Left colon (tissue), 2 donors: ENCODE results near the gene CYBA. TPM values are rescaled to one million over a fixed set of nuclear protein-coding genes. Genes with fewer than 3 reads are reported as not detected.
A peak's percentile ranks its signal among the peaks of the same experiment; 100 is the strongest.
"Not testable (repeated sequence)": the region's sequence is repeated elsewhere in the genome, so short reads cannot be mapped to it uniquely, and the experiment has no call there.

ENCODE experiments used
- ATAC-seq: fragments of 200-7000 bp; cut with Tn5 transposase; one replicate; pipeline ENCODE4 v1.9.1; 2020; ENCODE audit warnings: mild to moderate bottlenecking, moderate library complexity
- DNase-seq, 2 donors: peaks; one replicate each; pipeline ENCODE4 v3.0.0-alpha.2; 2020
- intact Hi-C, 2 donors: fragments of 100-400 bp; cut with DNase I in 1 of 2; cut with micrococcal nuclease in 1 of 2; formaldehyde crosslinking; loops; one replicate each; pipeline versions ENCODE4 v1.11.2 to v1.14.0; 2022; cut with DNase I, micrococcal nuclease
- total RNA-seq, 2 donors: library from RNA; stranded (reverse); fragmentation: NEBNext Ultra II Directional; extraction: Animal tissue kit (Norgen Biotek cat#: 25700); gene quantifications; one replicate each; pipeline ENCODE4 v1.2.1, GENCODE V29; 2021
- donor health status: DM: no; HTN: no; CAD: no.
- donor health status: DM: yes; HTN: yes; CAD: no.

The CYBA gene
- total RNA-seq, 2 donors from 2014 or later = 277 to 382 TPM

DNA sequence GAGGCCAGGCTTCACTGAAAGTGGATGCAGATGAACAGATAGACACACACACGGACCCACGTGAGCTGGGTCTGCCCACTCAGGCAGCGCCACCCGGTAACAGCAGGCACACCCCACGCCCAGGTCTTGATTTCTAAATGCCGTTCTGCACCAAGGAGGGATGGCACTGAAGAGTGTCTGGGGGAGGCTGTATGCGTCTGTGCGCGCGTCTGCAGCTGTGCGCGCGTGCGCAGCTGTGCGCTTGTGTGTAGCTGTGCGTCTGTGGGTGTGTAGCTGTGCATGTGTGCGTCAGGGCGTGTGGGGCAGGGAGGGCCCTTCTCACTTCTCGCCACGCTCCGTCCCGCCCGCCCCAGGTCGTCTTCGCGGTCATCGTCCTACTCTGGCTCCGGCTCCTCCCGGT, 28.0 kb downstream of the CYBA start:
- DNase-seq (no peak), ATAC-seq (no peak)
- intact Hi-C loops = no loop called here

DNA sequence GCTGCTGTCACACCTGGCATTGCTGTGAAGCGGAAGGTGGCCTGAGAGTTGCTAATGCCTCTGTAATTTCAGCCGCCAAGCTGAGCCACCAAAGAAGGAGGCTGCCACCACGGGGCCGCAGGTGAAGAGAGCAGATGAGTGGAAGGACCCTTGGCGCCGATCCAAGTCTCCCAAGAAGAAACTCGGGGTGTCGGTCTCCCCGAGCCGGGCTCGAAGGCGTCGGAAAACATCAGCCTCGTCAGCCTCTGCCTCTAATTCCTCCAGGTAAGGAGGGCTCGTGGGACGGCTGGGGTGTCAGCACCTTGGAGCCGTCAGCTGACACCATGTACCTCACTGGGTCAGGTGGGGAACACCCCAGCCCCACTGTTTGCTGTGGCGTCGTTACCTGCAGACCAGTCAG, 28.7 kb downstream of the CYBA start:
- ATAC-seq = no peak
- intact Hi-C loops = no loop called here
- DNase-seq = no peak

- DNase-seq (no peak), ATAC-seq (peak; percentile 20)
- intact Hi-C loops = no loop called here
These were observed 30.7 kb downstream of the CYBA start for GRCh38 chr16:88619859-88620815.

GRCh38 chr16:88618956-88619667, 31.7 kb downstream of the CYBA start:
- ATAC-seq (no peak), DNase-seq (no peak)
- intact Hi-C loops = no loop called here

DNA sequence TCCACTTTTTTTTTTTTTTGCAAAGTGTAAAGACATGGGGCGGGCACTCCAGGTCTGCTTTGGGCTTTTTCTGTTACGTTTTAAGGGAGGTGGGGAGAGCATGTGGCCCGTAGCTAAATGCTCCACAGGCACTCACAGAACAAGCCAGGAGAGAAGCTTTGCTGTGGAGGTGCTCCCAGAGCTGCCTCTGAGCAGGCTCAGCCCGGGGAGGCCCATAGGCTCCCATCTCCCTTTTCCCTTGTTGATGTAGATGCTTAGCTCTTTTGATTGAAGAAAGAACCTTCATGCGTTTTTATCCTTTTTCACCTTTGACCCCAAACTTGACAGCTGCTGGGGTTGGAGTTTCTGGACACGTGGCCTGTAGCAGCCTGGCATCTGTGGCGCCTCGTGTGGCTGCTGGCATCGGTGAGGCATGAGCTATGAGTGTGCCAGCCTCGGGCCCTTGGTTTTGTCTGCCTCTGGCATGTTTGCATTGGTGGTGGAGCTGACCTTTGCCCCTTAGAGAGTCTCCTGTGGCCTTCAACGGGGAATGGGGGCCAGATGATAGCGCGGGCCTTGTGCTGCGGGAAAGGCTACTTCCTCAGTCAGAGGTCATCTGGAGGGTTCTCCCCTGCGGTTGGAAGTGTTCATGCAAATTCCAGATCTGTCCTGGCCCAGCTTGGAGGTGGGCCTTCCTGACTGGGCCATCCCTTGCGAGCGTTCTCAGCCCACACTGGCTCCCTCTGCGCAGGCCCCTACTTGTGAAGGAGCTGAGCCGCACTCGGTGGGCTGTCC, 32.5 kb downstream of the CYBA start:
- intact Hi-C loops = no loop called here
- DNase-seq (no peak), ATAC-seq (peak; percentile 10)

DNA sequence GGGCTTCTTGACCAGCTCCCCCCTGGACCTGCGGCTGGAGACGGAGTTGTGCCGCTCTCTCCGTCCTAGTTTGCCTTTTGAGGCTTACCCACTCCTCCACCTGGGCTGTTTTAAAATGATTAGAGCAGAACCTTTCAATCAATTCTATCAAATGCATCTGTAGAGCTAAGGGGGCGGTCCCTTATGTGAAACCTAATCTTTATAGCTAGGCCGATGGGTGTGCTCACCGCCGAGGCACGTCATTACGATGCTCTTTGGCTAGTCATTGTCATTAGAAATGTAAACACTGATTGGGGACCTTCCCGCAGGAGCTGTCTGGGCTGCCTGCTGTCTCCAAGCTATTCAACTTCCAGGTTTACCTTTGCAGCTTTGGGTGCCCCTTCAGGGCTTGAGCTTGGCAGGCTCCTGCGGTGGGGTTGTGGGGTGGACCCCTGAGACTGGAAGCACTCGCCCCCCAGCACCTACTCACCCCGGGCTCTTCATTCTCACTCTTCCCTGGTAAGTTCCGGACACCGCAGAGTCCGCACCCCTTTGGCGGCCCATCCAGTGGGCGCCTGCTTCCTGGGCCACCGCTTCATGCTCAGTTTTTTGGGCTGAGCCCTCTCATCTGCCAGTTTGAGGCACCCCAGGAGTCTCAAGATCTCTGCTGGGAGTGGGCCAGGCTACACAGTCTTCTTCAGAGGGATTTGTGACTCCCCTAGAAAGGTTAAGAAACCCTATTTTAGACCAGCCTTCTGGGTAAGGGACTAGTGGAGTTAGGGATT, 33.4 kb downstream of the CYBA start:
- intact Hi-C loops = no loop called here
- peak; percentile 40 to 74 for DNase-seq
- peak; percentile 79 for ATAC-seq

GRCh38 chr16:88616736-88617135, 34.1 kb downstream of the CYBA start:
- intact Hi-C loops = no loop called here
- ATAC-seq (peak; percentile 1), DNase-seq (no peak)

DNA sequence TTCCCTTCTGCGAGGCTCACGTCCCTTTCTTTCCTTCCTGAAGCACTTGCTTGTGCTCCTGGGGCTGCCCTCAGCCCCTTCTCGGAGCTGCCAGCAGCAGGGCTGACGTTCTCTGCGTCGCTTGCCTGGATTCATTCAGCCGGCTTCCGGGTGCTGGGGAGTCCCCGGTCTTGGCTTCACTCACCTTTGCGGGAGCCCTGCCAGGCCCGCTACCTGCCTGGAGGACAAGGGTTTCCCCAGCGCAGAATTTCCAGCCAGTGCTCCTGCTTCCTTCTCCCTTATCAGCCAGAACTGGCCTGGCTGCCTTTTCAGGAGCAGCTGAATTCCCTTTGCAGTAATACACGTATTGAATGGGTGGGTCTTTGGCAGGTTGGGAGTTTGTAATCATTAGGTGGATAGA, 34.5 kb downstream of the CYBA start:
- DNase-seq (peak; percentile 87 to 92), ATAC-seq (peak; percentile 84)
- intact Hi-C loops = no loop called here

DNA sequence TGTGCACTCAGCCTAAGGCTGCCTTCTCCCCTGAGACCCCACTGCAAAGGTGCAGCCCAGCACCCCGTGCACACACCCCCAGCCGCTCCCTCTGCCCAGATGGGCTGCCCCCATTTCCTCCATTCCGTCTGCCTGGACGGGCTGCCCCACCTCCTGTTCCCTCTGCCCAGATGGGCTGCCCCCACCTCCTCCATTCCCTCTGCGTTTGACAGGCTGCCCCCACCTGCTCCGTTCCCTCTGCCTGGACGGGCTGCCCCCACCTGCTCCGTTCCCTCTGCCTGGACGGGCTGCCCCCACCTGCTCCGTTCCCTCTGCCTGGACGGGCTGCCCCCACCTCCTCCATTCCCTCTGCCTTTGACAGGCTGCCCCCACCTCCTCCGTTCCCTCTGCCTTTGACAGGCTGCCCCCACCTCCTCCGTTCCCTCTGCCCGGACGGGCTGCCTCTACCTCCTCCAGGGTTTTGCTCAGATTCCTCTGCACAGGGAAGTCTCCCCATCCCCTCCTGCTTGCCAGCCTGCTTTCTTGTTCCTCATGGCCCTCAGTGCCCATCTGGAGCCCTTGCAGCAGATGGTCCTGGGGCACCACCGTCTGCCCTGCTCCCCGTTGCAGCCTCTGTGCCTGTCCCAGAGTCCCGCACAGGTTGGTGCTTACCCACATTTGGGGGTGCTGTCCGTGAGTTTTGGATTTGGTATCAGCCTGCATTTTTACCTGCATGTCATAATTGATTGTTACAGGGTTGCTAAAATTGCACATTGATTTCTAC, 35.9 kb downstream of the CYBA start:
- no peak for DNase-seq
- intact Hi-C loops = no loop called here
- ATAC-seq = no peak

DNA sequence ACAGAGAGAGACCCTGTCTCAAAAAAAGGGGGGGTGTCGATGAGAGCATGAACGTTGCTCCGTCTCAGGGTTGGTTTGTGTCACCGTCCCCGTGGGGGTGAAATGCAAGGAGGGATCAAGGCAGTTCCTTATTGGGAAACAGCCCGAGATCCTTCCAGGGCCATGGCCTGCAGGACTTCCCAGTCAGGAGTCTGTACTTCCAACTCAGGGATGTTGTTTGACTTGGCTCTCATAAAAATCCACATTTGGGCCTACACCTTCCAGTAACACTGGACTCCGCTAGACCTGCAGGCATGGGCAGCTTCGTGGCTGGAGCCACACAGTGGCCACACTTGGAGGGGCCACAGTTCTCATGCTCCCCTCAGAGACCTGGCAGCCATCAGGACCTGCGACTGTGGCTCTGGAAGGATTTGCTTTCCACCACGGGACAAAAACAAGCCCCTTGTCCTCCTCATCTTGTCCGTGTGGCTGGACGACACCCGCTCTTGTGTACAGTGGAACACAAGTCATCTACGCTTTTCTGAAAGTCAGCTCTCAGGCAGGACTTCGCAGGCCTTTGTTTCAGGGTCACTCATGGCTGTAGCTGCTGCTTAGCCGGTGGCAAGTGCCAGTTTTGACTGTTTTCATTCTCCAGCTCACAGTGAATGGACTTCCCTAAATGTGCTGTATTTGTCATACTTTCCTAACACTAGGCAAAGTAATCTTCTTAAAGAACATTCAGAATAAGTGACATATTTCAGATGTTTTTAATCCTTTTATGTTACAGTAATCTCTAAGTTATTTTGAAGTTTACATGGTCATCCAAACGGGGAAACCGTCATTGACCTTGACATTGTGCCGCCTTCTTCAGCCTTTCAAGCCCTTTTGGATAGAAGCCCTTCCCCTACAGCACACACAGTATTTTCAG, 36.7 kb downstream of the CYBA start:
- intact Hi-C loops = no loop called here
- no peak for DNase-seq
- ATAC-seq = no peak

DNA sequence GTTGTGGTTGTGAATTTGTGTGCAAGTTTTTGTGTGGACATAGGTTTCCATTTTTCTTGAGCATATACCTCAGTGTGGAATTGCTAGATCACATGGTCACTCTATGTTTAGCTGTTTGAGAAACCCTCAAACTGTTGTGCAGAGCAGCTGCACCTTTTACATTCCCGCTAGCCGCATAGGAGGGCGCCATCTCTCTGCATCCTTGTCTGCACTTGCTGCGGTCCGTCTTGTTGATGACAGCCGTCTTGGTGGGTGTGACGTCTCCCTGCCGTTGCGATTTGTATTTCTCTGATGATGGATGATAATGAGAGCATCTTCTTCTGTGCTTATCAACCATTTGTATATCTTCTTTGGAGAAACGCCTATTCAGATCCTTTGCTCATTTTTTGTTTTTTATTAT, 37.6 kb downstream of the CYBA start:
- ATAC-seq (no peak), DNase-seq (no peak)
- intact Hi-C loops = no loop called here

DNA sequence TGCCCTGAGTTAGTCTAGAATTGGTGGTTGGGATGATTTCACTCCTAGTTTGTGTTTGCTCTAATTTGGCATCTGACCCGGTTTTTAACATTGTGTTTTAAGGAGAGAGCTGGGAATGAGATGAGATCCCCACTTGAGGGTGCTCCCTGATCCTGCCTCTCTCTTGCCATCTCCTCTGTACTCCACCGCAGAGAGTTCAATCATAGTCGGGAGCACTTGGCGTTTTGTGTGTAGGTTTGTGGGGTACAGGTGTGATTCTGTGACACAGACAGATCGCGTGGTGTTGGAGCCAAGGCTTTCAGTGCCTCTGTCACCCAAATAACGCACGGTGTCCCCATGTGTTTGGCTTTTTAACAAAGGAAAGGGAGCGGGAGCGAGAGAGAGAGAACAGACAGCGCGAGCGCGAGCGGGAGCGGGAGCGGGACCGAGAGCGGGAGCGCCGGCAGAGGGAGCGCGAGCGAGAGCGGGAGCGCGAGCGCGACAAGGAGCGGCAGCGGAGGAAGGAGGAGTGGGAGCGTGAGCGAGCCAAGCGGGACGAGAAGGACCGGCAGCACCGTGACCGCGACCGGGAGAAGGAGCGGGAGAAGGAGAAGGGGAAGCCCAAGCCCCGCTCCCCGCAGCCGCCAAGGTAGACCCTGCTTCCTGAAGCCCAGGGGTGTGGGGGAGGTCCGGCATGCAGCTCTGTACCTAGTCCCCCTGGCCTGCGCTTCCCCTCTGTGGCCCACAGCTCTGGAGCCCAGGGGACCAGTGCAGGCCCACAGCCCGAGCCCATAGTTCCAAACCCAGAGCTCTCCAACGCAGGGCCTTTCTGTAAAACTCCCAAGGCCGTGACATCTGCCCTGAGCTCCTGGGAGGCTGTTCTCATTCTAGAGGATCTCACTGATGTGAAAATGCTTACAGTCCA, 39.7 kb downstream of the CYBA start:
- no peak for DNase-seq
- intact Hi-C loops = no loop called here
- ATAC-seq = no peak

DNA sequence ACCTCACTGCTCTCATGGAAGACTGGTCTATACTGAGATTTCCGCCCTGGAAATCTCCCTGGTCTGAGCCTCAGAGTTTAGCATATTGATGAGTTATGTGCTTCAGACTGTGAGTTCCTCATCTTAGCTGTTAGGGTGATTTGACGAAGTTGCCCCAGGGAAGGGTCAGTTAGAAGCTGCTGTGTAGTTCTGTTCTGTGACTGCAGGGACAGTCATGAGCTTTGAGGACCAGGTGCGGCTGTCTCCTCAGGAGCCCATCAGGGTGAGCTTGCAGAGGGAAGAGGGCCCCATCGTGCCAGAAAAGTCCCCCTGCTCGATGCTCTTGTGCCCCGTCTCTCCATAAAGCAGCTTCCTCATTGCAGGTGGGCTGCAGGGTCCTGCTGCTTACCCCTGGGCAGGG, 40.8 kb downstream of the CYBA start:
- DNase-seq (no peak), ATAC-seq (no peak)
- intact Hi-C loops = no loop called here

- intact Hi-C loops, ATAC-seq, DNase-seq: not testable (repeated sequence)
These were observed 41.4 kb downstream of the CYBA start for GRCh38 chr16:88609426-88609825.

GRCh38 chr16:88608076-88608475, 42.8 kb downstream of the CYBA start:
- no peak for ATAC-seq
- no peak for DNase-seq
- intact Hi-C loops = no loop called here

- ATAC-seq (no peak), DNase-seq (no peak)
- intact Hi-C loops = no loop called here
These were observed 44.6 kb downstream of the CYBA start for GRCh38 chr16:88606148-88606757.
